ENCODE measurements around the gene ESRP2.

The ESRP2 gene

DNA sequence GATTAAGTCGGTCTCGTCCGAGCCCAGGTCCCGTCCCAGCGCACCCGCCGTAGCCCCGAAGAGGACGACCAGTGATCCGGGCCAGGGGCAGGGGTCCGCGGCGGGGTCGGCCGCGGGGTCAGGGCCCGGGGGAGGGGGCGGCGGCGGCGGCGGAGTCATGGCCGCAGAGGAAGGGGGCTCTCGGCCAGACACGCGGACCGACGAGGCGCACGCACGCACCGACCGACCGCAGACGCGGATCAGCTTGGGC, at the start of gene ESRP2:
Gene ESRP2, minus strand, starts transcription at position 241 of the 250 bp plus-strand sequence. Its CDS starts 82 bp downstream, at position 159.
- no peak for DNase-seq (ENCODE audit: low spot score)

DNA sequence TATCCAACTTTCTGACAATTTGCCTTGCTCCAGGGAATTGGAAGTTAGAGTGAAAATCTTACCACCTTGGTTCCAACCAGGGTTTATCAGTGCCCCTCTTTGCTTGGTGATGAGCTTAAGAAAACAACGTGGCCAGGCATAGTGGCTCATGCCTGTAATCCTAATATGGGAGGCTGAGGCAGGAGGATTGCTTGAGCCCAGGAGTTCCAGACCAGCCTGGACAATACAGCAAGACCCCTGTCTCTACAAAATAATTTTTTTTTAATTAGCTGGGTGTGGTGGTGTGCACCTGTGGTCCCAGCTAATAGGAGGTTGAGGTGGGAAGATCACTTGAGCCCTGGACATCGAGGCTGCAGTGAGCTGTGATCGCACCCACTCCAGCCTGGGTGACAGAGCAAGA, 49.8 kb upstream of the ESRP2 start:
- no peak for DNase-seq (ENCODE audit: low spot score)

DNA sequence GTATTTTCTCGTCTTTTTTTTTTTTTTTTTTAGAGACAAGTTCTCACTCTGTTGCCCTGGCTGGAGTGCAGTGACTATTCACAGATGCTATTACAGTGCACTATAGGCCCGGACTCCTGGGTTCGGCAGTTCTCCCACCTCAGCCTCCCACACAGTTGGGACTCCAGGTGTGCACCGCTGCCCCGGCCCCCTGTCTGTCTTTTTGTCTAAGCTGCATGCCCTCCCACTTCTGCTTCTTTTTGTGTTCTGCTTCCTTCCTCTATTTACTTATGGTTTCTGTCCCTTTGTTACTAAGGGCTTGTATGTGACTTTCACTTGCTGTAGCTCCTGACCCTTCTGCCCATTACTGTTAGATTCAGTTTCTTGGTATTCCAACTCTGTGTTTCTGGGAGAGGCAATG, 48.9 kb upstream of the ESRP2 start:
- DNase-seq (ENCODE audit: low spot score) = no peak

DNA sequence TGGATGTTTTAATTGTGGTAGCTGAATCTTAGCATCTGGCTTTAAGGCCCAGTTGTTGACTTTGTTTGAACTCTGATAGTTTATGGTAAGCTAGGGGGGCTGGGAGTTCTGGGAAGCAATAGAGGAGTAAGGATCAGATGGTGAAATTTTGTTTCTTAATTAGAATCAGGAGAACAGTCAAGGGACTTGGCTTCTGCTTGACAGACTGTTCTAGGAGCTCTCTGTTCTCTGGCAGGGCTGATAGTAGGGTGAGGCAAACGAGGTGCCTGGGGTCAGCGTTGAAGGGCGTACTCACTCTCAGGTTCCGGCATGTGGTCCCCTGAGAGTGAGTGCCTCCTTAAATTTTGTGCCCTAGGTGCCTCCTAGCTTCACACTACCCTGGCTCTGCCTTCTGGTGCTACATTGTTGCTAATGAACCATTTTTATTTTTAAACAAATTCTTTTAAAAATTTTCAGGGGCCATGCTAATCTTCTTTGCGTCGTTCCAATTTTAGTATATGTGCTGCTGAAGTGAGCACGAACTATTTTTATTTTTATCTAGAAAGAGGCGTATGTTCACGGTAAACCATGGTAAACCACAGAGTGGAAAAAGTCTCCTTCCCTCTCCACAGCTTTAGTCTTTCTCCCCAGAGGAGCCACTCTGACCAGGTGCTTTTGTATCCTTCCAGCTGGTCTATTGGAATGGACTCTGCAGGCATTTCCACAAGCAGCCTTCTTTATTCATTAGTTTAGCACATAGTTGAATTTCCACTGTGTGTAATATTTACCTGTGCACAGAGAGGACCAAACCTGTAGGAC, 48.1 kb upstream of the ESRP2 start:
- DNase-seq (ENCODE audit: low spot score) = no peak

DNA sequence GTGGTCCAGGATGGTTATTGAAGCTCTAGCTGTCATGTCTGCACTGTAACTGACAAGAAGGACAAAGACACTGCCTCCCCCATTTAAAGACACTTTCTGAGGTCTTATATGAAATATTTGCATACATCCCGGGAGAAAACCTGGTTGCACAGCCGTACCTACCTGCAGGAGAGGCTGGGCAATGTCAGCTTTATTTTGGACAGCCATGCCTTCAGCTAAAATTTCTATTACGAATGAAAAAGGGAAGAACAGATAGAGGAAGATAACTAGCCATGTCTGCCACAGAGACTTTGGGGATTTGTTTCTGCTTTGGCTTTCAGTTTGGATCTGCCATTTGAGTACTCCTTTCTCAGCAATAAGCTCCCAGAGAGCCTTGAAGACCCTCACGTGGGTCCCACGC, 47.4 kb upstream of the ESRP2 start:
- no peak for DNase-seq (ENCODE audit: low spot score)

DNA sequence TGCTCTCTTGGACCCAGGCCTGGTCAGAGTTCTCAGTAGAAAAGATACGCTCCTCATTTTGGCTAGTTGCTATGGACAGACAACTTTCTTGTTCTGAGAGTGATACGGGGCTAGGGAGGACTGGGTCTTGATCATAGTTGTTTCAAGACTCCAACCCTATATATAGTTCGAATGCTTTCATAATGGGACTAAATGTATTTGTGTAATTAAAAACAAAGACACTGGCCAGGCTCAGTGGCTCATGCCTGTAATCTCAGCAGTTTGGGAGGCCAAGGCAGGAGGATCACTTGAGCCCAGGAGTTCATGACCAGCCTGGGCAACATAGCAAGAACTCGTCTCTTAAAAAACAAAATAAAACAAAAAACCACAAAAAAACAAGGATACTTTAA, 46.1 kb upstream of the ESRP2 start:
- DNase-seq (ENCODE audit: low spot score) = no peak

DNA sequence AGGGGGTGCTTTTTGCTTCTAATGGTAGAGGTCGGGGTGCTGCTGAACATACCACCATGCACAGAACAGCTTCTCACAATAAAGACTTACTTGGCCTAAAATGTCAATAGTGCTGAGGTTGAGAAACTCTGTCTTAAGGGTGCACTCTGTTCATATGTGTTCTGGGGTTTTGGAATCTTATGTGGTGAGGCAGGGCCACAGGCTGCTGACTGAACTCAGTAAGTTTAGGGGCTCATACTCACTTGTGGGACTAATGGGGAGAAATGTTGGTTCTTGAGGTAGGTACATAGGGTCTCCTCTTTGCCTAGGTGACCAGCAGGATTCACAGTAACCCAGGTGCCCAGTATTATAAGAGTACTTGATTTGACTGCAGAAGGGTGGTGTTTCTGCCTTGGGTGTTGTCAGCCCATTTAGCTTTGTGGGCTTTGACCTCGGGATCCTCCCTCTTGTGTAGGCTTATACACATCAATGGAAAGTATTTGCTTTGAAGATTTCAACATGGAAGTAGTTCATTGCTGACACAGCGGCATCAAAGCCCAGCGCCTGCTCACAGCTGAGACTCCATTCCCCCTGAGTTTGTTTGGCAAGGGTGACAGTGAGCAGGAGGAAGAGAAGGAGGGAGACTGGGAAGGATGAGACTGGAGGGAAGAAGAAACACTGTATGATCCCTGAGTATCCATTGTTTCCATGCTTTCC, 45.6 kb upstream of the ESRP2 start:
- DNase-seq (ENCODE audit: low spot score) = no peak

DNA sequence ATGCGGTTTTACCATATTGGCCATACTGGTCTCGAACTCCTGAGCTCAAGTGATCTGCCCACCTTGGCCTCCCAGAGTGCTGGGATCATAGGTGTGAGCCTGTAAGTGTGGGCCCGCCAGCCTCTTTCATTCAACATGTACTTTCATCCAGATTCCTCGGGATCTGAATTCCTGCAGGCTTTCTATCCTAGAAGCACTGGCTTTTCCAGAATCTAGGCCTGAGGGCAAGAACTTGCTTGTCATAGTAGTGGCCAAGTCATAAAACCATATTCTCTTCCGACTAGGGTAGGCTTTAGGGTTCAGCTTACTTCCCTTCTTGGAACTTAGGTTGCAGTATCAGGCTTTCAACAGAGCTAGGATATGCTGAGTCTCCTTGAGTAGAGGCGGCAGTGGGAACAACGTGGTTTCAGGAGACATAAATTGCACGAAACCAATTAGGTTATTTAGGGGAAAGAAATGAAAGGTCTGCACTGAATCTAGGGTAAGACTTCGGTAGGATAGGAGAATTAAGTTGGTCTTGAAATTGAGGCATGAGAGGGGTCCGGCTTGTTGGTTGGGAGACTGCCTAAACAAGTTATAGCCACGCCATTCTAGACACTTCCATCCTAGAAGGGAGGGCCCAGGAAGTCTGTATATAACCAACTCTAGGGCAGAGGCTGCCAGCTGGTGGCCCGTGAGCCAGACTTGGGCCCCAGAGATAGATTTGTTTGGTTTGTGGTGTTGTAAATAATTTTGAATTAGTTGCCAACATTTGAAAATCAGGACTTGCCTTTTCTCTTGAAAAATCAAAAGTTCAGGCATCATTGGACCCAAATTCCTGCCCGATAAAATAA, 44.0 kb upstream of the ESRP2 start:
- no peak for DNase-seq (ENCODE audit: low spot score)

DNA sequence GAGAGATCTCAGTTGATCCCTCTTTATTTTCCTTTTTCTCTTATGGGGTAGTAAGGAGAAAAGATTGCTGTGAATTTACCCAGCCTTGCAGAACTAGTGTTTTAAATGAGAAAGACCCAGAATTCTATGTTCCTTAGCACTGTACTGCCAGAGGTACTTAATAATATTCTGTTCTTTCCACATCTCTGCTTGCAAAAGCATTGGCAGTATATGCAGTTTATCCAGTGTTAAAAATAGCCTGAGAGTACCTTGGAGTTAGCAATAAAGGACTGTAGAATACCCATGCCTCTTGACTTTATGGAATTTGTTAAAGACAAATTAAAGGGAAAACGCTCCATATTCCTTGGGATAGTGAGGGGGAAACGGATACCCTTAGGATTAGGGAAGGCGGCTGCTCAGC, 40.3 kb upstream of the ESRP2 start:
- no peak for DNase-seq (ENCODE audit: low spot score)

DNA sequence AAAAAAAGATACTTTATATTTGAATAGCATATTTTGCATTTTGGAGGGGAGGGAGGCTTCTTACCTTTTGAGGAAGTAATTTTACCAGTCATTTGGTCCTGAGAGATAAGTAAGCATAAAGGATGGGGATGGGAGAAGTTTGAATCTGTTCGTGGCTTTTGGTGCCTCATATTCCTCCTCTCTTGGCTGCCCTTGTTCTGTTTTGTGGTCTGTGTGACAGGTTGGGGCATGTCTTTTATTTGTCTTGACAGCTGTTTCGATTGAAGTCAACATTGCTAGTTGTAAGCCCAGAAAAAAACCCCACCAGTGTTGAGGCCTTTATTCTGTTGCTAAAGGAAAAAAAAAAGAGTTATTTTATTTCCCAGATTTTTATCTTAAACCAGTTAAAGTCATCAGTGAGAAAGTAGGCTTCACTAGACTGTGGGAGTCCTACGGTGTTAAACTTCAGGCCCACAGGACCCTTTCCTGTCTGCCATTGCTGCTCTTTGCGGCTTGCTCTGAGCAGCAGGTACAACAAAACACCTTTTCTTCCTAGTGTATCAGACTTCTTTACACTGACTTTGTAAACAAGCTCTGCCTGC, 39.8 kb upstream of the ESRP2 start:
- no peak for DNase-seq (ENCODE audit: low spot score)

DNA sequence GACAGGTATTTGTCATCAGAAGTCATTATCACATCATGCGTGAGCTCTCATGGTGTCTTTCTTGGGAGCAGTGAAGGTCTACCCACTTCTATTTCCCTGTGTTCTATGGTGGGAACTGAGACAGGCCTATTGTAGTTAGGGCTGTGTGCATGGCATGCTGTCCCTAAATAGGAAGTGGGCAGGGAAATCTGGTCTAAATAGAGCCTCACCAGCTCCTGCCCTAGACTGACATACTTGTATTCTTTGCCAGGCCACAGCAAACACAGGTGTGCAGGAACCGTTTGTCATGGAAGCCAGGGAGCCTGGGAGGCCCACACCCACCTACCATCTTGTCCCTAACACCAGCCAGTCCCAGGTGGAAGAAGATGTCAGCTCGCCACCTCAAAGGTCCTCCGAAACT, 38.5 kb upstream of the ESRP2 start:
- DNase-seq (ENCODE audit: low spot score) = no peak

DNA sequence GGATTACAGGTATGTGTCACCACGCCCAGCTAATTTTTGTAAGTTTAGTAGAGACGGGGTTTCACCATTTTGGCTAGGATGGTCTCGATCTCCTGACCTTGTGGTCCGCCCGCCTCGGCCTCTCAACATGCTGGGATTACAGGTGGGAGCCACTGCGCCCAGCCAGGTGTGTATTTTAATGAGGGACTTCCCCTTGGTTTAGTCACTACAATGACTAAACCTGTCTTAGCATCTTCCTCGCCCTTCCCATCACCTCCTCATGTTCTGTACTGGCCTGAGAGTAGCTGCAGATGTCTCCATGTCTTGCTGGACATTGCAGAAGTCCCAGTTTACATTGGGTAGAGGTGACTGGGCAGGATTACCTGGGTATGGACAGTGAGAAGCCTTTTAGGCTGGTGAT, 38.0 kb upstream of the ESRP2 start:
- DNase-seq (ENCODE audit: low spot score) = no peak

DNA sequence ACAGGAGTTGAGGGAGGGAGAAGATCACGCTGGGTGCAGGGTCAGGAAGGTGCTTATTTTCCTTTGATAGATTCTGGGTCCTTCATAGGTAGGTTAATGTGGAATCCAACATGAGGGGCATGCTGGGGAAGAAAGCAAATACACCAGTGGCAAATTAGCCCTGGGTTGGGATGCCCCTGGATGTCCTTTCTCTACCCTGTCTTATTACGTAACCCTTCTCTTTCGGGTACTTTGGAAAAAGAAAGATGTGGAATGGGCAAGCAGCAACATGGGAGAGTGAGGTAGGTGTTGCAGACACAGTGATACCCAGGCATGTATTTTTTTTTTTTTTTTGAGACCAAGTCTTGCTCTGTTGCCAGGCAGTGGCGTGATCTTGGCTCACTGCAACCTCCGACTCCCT, 37.5 kb upstream of the ESRP2 start:
- DNase-seq (ENCODE audit: low spot score) = no peak

DNA sequence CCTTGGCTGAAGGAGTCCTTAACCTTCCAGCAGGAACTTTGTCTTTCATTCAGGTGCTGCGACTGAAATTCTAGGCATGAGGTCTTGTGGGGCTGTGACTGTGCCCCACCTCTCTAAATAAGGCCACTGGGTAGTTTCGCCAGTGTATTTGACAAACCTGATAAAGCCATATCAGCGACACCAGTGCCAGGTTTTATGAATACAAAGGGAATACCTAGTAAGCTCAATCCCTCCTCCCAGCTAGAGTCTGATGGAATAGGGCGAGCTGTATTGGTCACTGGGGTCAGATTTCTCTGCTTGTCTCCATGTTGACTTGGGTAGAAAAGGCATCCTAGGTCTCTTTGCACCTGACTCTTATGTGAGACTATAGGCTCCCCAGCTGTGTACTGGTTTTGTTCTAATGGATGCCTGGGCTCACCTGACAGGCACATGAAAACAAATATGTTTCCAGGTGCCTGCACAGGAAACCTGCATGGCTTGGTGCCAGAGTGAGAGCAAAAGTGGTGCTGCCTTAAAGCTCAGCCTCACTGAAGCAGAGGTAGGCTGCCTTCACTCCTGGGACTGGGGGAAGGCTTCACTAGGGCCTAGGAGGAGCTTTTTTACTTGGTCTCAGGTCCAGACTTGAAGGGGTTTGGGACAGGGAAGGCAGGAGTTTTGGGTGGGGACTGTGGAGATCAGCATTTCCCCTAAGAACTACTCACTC, 36.7 kb upstream of the ESRP2 start:
- no peak for DNase-seq (ENCODE audit: low spot score)

DNA sequence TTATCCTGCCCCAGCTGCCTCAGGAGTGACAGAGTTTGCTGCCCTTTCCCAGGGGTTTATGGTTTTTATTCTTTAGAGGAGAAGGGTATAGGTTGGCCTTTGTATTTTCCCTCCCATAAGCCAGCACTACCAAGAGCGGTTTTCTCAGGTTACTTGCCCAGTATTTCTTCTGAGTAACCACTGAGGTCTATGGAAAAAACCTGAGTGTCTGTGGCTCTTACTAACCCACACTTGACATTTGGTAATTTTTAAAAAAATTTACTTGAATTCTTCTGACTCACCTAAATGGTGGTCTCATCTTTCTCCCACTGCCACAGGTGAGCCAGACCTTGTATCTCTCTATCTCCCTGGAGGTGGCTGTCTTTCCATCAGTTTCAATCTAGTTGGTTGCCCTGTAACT, 34.4 kb upstream of the ESRP2 start:
- DNase-seq (ENCODE audit: low spot score) = no peak

DNA sequence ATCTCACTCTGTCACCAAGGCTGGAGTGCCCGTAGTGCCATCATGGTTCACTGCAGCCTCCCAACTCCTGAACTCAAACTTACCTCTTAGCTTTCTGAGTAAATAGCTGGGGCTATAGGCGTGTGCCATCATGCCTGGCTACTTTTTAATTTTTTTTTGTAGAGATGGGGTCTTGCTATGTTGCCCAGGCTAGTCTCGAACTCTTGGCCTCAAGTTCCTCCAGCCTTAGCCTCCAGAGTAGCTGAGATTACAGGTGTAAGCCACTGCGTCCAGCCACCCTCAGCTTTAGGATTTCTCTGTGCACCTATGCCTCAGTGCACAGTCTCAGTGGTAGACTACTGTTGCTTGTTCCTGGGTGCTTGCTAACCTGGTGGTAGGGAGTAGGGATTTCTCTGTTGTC, 33.9 kb upstream of the ESRP2 start:
- no peak for DNase-seq (ENCODE audit: low spot score)

DNA sequence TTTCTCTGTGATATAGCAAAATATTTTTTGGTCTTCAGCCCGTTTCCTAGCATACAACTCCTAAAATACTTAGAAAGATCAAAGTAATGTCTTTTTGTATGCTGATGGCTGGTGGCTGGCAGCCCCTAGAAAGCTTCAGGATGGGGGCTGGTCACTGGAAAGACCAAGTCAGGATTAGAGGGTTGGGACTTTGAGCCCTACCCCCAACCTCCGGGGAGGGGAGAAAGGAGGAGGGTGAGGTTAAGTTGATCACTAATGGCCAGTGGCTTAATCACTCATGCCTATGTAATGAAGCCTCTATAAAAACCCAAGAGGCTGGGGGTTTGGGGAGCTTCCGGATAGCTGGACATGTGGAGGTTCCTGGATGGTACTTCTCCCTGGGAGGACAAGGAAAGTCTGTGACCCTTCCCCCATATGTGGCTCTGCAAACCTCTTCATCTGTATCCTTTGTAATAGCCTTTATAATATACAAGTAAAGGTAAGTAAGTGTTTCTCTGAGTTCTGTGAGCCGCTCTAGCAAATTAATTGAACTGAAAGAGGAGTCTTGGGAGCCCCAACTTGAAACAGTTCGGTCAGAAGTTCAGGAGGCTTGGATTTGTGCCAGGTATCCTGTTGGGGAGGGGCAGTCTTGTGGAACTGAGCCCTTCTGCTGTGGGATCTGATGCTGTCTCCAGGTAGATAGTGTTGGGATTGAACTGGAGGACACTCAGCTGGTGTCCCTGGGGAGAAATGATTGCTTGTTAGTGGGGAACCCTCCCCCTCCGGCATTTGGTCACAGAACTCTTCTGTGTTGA, 31.9 kb upstream of the ESRP2 start:
- DNase-seq (ENCODE audit: low spot score) = no peak

DNA sequence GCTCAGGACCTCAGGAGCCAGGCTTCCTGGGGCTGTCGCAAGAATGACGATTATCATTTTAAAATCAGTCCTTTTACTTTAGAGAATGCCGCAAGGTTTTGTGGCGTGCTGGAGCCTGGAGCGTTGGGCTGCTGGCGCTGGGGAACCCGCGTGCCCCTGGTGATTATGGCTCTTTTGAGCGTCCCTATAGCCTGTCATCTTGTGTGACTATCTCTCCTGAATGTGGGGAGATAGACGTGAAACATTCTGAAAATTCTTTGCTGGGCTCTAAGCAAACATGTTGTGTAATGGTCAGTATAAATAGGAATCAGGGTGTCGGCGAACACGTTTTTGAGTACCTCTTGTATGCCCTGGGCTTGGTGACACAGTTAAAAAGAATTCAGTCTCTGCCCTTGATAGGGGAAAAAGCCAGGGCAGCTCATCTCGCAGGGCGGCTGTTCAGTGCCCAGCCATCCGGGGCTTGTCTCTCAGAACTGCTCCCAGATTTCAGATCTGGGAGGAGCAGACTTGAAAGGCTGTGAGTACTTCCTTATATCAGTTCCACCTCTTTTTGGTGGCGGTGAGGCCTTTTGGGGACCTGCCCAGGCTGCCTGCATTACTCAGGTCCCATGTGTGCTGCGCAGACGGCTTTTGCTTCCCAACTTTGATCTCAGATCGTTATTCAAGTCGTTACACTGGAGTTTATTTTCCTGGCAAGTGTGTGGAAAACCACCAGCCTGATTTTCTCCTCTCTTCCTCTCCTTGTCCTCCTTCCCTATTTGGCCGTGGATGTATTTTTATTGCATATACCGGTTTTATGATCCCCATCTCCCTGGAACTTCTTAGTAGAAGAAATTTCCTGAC, 29.4 kb upstream of the ESRP2 start:
- peak; percentile 79 for DNase-seq (ENCODE audit: low spot score)

DNA sequence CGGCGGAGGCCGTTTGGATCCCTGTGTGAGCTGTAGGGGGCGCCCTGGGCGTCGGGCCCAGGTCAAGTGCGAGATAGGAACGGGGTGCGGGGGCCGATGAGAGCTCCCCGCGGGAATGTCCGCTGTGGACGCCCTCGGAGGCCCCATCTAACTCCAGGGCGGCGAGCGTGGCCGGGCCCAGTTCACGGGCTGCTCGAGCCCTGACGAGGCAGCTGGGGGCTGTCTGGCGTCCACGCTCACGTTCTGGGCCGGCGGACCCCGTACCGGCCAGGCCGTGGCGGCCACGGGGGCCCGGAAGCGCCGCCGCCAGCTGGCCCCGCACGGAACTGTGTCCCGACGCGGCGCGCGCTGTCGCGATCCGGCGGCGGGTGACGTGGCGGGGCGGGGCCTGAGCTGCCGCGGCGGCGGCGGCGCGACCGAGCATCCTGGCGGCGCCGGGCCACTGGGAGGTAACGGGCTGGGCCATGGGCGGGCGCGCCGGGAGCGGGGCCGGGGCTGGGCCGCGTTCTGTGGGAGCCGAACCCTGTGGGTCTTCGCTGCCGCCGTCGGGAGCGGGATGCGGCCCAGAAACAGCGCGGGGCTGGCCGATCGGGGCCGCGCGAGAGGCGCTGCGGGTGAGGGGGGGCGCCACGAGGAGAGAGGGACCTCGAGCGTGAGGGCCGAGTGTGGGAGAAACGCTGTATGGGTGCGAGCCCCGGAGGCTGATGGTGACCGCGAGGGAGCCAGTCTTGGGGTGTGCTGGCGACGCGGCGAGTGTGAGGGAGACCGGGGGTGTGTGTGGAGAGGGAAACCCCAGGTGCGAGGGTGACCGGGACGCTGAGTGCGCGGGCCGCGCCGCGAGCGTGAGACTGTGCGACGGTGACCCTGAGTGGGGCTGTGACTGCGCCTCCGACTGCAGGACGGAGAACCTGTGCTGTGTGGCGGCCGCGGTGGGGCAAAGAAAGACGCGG, 28.5 kb upstream of the ESRP2 start, which contains the start of gene SLC7A6:
Gene SLC7A6, plus strand, starts transcription at position 399 of the 950 bp plus-strand sequence. CDS start 10,201 bp downstream, outside the sequence.
- DNase-seq (ENCODE audit: low spot score) = peak; percentile 93
